GM19238 (cell line): Measurements from ENCODE around the gene C1QTNF6.

Source experiments
- DNase-seq: peaks from one replicate; pipeline ENCODE4 v3.0.0; 2011; ENCODE audit warnings: low spot score; ENCODE audit not compliant: insufficient read length

C1QTNF6 gene

DNA sequence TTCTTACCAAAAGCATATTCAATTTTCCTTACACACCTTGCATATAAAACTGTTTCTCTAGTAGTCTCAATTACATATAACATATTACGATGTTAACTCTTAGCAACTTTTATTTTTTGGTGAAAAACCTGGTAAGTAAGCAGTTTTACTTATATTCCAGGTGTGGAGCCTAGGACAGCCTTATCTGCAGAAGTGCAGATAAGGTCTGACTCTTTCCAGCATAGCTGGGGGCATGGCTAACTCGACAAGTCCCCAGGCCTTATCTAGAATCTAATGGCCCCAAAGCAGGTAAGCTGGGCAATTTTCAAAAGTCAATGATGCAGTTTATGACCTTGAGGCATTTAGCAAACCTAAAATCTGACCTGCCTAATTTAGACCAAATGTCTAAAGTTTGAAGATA is 4.2 kb upstream of the C1QTNF6 start:
- no peak for DNase-seq

DNA sequence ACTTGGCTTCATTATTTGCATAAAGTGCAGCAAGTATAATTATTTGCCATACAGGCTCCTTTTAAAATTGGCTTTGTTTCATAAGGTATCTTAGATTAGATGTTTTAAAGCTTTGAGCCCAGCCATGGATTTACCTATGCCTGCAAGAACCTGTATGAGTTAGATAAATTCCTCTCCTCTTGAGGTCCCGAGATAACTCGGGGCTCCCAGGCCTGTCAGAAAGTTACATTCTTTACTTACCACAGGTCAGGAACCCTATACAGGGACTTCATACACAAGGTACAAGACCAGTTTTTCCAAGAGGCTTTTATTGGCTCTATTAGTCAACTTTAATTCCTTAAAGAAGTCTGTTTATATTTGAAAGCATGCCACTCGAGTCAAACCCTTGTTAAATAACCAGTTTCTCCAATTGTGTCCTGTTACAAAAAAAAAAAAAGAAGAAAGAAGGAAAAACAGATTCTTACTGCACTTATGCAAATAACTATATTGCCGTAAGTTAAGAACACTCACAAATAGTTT is 2.3 kb upstream of the C1QTNF6 start:
- no peak for DNase-seq

- no peak for DNase-seq
Measured at GRCh38 chr22:37188901-37189466, 937 bp upstream of the C1QTNF6 start.

DNA sequence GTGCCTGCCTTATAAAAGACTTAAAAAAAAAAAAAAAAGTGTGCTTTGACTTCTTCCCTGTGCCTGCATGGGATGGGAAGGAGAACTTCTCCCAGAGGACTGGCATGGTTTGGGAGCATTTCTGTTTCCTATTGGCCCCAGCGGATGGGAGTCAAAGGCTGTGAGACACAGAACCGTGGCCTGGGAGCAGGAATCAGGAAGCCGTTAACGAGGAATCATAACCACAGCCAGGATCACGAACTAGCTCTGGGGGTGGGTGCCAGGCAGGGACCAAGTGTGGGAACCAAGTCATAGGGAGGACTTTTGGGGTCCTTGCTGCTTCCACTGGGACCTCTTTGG is 526 bp downstream of the C1QTNF6 start:
- no peak for DNase-seq

- DNase-seq: no peak
Measured at GRCh38 chr22:37186997-37187522, 987 bp downstream of the C1QTNF6 start.

GRCh38 chr22:37186228-37186996 is 1.6 kb downstream of the C1QTNF6 start:
- DNase-seq: peak; percentile 67

DNA sequence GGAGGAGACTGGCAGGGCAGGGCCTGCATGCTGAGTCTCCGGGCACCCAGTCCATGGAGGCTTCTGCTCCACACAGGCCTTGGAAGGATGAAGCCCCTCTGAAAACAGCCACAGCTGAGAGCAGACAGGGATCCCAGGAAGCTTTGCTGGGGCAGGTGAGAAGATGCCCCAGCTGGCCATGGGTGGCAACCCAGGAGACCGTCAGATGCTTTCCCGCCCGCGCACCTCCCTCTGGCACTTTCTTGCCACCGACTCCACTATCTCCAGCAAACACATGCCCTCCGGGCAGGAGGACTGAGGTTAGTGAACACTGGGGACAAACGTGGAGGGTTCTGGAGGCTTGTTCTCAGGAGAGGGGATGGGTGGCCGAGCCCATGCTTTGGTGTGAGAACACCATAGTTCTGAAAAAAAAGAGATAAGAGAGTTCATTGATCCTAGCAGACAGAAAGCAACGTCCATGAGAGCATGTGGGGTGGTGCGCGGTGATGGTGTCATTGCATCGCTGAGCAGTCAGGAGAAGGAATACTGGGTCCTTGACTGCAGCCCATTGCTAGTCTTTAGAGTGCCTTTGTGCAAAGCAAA is 2.3 kb downstream of the C1QTNF6 start:
- no peak for DNase-seq

- DNase-seq: no peak
Measured at GRCh38 chr22:37184816-37185541, 3.1 kb downstream of the C1QTNF6 start.

DNA sequence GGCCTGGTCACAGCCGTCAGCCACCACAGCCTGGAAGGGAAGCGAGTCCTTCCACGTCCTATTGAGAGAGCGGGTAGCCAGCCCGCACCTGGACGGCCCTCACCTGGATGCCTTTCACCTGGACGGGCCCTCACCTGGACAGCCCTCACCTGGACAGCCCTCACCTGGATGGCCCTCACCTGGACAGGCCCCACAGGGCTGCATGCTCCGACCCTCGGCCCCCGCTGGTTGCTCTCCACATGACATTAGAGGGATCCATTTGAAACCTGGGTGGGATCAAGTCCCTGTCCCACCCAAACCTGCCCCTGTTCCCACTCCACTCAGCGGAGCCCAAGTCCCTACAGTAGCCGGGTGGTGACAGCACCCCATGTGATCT is 3.7 kb downstream of the C1QTNF6 start:
- no peak for DNase-seq

DNA sequence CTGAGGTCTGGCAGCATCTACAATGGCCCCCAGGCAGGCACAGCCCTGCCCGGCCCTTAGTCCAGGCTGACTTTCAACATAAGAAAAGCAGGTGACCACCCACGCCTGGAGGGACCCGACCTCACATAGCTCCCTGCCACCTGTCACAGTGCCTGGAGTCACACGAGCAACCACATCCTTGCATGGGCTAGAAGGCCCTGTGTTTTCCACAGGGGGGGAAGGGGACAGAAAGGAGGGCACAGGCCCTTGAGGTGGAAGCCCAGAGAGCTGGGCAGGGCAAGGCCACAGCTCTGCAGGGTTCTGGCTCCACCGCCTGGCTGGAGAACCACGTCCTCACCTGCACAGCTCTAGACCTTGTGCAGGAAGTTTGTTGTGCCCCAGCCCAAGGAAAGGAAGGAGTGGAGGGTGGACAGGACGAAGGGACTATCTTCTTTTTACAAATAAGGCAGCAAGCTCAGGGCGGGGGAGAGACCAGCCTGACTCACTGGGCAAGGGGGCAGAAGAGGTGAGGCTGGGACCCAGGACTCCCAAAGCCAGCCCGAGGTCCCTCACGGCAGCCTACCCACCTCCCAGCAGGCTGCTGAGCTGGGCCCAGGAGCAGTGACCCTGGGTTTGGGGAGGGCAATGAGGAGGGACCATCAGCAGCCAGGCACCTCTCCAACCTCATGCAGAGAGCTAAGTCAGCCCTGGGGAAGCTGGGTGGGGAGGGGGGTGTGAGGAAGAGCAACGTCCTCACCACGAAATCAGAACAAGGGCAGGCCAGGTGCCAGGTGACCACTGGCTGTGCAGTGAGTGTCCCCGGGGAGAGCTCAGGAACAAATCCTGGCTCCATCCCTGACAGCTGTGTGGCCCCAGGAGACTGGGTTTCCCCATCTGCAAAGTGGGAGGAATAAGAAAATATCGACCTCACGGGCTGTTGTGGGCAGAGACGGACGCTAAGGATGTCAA is 4.3 kb downstream of the C1QTNF6 start:
- DNase-seq: no peak

DNA sequence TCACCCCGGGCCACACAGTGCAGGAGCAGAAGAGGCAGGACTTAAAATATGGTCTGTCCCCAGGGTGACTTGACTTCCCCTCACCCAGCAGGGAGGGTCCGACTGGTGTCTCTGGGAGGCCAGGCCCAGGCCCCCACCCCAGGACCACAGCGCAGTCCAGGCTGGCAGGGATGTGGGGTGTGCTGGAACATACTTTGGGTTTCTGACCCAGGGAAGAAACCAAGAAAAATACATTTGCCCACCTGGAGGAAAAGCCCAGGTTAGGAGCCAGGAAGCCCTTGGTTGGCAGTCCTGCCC is 5.2 kb downstream of the C1QTNF6 start:
- no peak for DNase-seq

- no peak for DNase-seq
Measured at GRCh38 chr22:37182101-37182948, 5.7 kb downstream of the C1QTNF6 start.

DNA sequence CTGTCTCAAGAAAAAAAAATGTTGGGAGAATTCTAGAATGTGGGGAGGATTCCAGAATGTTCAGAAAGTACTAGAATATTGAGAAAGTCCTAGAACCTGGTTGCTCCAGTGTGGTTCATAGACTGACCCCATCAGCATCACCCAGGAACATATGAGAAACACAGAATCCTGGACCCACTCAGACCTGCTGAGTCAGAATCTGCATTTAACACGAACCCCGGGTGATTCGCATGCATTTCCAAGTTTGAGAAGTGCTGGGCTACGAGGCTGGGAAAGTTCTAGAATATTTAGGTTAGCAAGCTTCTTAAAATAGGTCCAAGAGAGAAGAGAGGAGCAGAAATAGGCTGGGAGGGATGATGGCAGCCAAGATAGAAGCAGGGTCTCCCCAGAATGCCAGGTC is 6.4 kb downstream of the C1QTNF6 start:
- DNase-seq: no peak

DNA sequence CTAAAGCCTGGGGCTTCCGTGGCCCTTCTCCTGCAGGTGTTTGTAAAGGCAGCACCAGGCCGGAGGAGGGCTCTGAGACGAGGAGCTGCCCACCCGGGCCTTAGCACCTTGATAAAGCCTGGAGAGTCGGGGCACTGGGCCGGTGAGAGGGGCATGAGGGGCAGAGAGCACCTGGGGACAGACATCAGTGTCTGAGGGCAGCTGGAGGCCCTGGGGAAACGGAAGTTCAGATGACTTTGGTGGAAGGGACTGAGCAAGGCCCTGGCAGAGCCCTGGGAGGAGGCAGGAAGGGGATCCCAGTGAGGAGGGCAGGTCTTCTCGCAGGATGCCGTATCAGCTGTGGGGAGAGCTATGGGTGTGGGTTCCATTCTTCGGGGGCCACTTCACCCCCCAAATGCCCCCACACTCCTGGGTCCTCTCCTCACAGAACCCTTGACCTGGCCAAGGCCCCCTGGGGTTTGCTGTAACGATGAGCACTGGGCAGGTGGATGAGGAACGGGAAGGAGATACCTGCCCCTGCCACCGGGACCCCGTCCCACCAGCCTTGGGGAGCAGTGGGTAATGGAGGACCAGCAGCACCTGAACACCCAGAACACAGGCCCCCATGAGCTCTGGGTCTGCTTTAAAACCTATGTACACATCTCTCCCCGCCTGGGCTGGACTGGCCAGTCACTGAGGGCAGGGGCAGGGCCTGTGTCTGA is 7.4 kb downstream of the C1QTNF6 start:
- DNase-seq: no peak

DNA sequence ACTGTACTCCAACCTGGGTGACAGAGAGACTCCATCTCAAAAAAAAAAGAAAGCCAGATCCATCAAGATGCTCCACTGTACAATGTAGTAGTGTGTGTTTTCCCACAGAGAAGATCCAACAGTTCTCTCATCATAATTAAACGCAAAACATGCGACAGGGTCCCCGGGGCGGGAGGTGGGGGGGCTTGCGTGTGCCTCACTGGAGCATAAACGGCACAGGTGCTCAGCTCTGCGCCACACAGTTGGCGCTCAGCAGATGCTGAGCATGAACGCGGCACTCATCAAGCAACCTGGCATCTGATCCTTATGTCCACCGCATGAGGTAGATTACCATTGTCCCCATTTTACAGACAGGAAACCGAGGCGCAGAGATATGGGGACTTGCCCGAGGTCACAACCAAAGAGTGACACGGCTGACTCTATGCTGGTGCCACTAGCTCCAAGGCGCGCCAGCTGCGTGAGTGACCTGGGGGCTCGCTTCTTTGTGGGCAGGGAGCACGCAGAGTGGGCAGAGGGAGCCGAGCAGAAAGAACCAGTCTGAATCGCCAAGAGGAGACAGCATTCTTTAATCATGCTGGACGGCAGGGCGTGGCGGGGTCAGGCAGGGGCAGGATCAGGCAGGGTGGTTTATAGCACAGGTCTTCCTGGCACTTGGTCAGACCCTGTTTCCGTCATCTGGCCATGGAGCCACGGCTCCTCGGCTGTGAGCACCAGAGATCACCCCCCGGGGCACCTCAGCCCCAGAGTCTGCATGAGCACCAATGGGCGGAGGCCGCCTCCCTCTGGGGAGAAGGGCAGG is 8.2 kb downstream of the C1QTNF6 start:
- no peak for DNase-seq

DNA sequence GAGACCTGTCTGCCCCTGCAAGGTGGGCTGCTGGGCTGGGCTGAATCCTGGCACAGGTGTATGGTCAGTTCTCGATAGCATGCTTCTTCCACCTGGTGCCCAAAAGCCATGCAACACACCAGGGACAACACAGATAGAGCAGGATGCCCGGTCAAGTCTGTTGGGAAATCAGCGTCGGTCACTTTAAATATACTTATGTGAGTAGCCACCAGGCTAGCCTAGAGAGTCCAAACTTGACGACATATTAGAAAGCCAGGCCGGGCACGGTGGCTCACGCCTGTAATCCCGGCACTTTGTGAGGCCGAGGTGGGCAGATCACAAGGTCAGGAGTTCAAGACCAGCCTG is 8.9 kb downstream of the C1QTNF6 start:
- no peak for DNase-seq

DNA sequence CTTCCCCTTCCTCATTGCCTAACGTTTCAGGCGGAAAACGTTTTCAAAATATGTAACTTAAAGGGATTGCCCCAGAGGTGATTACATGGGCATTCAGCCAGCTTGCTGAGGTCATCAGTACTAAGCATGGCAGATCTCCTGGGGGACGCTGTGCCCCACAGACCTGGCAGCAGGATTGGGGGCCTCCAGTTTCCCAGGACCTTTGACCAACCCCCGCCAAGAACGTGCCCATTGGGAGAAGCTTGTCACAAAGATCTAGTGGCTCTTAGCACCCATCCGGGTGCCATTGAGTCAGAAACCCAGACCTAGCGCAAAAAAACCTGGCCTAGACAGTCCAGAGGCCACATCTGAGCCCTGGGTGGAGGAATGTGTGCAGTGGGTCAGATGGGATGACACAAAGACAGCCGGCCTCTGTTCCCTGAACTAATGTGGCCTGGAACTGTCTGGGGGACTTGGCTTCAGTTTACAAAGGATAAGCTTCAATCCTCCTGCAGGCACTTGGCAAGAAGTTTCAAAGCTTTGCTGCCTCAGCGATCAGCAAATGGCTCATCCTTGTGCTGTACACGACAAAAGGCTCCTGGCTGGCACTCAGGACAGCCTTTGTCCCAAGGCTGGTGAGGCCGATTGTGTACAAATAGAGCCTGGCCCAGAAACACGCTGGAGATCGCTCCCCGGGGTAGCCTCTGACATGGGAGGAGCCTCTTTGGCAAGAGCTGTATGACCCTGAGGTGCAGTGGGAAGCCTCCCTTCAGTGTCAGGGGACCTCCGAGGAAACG is 9.5 kb downstream of the C1QTNF6 start:
- DNase-seq: no peak

GRCh38 chr22:37177755-37178154 is 10.3 kb downstream of the C1QTNF6 start:
- DNase-seq: no peak
